Activated T-cell treated with anti-CD3 and anti-CD28 coated beads for 4 hours (primary cell): ENCODE data around the gene TMEM9B.
A peak's percentile ranks its signal among the peaks of the same experiment; 100 is the strongest.

Source experiments
- DNase-seq: peaks from one replicate; pipeline ENCODE4 v3.0.0-alpha.2; 2020

The TMEM9B gene

DNA sequence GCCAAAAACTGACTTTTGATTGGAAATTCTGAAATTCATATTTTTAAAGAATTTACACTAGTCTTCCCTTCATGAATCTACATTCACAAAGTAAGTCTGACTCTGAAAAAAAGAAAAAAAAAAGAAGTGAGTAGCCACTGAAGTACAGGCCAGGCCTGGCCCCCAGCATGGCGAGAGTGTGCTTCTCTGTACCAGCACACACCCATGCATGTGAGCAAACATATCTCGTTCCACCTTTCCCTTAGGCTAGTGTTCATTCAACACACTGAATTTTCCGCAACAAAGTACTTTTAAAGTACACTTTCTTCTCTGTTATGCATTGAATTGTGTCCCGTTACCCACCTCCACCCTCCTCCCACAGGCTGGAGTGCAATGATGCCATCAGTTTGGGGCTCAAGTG is 36.0 kb downstream of the TMEM9B start:
- no peak for DNase-seq

DNA sequence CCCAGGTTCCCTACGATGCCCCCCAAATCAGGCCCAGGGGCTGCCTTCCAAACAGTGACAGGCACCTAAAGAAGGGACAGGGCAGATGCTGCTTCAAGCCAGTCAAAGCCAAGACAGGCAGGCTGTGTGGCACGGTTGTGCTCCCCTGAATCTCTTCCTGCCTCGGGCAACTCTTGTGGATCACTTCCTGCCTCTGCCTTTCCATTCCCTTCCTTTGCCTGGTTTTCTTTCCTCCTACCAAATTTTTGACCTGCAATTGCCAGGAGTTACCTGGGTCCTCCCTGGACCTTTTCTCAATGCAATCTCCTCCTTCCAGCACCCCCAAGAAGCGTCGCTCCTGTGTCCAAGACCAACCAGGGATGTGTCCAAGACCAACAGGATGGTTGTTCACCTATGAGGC is 37.0 kb downstream of the TMEM9B start:
- DNase-seq, result no peak

DNA sequence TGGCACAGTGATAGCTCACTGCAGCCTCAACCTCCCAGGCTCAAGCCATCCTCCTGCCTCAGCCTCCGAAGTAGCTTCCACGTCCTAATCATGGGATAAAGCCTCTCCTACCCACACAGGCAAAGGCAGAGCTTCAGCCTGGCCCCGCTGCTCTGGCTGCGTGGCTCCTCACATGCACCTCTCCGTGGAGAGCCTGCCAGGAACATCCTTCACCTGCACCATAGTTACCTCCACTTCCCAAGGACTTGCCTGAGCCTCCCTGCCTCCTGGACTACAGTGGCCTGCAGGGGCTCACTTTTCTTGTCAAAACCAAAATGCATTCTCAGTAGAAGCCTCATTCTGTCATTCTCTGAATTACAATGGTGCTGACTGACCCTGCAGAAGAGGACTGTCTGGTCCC is 38.0 kb downstream of the TMEM9B start:
- DNase-seq, result no peak

DNA sequence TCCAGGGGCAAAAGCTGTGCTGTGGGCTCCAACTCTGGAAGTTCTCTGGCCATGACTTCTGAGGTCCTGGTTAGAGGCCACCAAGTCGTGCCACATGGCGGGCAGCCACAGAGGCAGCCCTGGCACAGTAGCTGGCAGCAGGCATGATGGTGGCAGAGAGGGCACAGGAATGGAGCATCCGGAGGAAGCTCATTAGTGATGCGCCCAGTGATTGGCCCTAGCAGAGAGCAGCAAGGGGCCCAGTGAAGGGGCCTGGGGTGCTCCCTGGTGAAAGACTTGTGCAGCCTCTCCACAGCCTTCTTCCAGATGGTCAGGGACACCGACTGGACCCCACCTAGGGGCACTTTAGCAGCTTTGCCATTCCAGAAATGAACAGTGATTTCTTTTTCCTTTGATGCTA is 38.5 kb downstream of the TMEM9B start:
- DNase-seq, result no peak

DNA sequence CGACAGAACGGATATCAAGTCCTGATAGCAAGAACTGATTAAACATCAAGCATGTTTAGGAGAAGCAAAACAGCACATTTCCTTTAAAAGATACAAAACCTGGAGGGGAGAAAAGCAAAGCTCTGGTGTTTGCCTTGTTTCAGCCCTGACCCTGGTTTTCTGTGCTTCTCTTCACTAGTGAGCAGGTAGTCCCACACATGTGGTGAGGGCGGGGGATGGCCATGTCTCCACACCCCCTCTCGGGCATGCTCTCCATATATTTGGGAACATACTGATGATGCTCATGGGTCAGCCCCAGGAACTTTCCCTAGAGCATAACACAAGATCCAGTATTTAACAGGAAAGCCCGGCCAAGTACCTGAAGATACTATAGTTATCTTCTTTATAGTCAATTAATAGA is 41.6 kb downstream of the TMEM9B start:
- no peak for DNase-seq

DNA sequence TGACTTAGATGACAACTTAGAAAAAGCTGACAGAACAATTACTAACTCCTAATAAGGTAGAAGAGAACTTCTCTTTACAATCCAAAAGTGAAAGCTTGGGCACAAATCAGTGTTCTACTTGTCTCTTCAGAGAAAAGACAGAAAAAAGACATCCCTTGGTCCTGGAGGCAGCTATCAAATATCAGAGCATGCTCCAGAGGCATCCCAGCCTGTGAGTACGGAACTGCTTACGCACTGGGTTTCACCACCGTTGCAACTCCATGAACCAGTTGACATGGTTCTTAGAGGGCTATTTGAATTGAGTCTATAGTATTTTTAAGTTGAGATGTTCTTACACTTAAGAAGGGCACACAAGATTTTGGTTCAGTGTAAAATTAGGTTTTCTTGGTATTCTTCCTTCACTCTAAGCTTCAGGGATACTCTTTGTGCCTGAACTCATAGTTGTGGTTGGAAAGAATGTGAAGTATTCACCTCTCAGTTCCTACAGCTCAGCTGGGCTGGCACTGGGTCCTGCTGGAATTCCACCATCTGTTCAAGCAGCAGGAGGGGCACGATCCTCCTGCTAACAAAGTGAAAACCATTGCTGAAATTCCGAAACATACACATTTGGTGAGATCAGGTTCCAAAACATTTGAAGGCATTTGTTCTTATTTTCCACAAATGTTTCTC is 47.0 kb downstream of the TMEM9B start:
- DNase-seq, result no peak

DNA sequence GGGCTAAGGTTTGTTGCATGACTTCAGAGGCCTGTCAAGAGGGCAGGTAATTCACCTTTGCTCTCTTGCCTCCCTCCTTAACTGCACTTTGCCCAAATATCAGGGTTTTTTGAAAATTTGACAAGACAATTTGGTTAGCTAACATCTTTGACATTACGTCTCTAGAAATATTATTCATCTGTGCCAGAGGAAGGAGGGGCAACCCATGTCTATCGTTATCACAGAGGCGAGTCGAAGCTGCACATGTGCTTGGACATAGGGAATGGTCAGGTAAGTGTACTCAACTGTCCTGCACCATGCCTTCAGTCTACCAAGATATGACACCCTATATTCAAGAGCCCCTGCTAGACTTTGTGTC is 49.6 kb downstream of the TMEM9B start:
- DNase-seq, result no peak

DNA sequence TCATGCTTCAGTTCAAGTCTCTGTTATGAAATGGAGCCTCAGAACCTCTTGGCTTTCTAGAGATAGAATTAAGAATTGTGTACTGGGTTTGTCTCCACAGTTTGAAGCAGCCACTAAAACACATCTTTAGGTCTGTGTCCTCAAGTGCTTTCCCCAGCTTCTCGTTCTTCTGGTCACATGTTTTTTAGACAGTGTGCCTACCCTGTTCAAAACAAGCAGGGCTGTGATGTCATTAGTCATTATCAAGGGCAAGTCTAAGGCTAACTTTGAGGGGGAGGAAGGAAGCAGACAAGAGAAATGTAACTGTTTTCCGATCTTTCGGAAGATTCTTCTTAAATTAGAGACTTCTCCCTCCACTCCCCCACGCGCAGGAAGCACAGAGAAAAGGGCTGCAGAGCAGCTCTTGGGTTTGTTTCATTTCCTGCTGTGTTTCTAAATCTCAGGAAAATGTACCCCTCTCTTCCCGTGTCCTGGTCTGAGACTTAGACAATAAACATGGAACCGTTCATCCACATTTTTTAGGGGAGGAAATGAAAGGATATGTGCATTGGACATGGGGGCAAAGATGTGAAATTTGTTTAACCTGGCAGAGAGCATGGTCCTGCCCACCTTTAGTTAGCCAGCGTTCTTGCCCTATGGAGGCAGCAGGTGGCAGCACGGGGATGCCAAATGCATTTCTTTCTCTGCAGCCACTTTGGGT is 50.1 kb downstream of the TMEM9B start:
- peak; percentile 28 for DNase-seq

DNA sequence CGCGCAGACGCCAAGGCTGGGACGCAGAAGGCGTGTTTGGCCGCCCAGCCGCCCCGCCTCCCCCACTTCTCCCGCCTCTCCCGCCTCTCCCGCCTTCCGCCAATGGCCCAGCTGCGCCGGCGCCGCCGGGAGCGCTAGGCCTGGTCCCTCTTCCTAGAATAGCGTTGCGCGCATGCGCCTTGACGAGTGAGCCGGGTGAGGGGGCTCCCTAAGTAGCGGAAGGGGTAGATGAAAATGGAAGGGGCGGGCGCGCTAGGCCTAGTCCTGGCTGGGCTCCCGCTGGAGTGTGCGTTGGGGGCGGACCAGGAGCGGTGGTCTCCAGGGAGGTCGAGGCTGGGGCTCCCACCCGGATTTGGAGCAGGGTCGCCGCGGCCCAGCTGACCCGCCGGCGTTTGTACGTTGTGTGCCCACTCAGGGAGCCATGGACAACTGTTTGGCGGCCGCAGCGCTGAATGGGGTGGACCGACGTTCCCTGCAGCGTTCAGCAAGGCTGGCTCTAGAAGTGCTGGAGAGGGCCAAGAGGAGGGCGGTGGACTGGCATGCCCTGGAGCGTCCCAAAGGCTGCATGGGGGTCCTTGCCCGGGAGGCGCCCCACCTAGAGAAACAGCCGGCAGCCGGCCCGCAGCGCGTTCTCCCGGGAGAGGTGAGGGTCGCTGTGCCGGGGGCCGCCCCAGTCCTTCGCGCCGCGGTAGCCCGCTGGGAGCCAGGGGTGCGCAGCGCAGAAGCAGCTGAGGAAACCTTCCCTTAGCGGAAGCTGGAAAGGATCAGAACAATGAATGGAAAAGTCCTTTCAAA is 53.0 kb downstream of the TMEM9B start, which contains the start of gene AKIP1:
Gene AKIP1 (plus strand): TSS at position 161 of the 795 bp plus-strand sequence. CDS start 261 bp downstream, at position 422.
- DNase-seq, result peak; percentile 58

DNA sequence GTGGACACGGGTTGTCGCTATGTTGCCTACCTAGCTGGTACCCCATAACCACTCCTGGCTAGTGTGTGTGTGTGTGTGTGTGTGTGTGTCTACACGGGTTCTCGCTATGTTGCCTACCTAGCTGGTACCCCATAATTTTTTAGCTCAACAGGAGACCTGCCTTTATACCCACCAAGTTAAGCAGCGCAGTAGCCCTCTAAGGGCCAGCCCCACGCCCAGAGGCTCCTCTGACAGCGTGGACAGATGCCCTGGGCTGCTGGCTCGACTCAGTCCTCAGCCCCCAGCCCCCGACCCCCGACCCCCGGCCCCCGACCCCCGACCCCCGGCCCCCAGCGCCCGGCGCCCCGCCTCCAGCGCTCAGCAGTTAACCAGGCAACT is 53.6 kb downstream of the TMEM9B start:
- DNase-seq, result no peak

DNA sequence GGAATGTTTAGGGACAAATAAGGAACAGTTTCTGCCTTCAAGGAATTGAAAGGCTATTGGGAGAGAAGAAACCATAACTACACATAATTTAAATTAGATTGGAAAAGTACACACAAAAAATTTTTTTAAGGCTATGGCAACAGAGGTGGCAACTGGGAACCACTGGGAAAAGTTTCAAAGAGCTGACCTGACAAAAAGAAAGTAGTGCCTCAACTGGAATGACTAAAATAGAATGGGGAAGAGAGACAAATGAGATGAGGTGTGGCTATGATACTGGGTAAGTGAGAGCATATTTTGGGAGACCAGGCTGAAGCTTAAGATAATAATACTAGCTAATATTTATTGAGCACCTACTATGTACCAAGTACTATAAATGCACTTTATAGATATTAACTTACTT is 56.1 kb downstream of the TMEM9B start:
- DNase-seq, result no peak

DNA sequence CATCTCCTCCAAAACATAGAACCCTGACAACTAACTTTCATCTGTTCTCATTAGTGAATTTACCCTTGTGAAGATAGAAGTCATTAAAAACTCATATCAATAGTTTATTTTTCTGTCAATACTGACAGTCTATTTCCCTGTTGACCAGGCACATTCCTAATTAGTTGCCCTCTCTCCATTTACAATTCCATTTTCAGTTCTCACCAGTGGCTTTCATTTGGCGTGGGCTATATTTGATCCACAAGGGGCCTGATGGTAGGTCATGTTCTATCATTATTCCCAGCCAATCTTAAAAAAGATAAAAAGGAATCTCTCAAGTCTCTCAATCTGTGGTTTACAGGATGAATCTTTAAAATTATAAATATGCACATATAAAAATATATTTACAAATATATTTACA is 57.1 kb downstream of the TMEM9B start:
- DNase-seq, result no peak

DNA sequence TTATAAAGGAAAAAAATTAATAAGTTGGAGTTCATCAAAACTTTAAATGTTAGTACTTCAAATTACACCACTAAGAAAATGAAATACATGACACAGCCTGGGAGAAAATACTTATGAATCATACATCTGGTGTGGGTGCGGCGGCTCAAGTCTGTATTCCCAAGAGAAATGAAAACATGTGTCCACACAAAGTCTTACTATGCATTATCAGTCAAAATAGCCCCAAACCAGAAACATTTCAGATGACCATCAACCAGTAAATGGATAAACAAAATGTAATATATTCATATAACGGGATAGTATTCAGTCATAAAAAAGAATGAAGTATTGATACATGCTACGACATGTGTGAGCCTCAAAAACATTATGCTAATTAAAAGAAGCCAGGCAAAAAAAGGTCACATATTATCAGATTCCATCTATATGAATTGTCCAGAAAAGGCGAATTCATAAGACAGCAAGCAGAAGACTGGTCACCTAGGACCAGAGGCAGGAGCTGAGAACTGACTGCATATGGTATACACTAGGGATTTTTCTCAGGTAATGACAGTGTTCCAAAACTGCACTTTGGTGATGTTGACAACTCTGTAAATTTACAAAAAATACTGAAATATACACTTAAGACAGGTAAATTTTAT is 58.6 kb downstream of the TMEM9B start:
- DNase-seq, result no peak

DNA sequence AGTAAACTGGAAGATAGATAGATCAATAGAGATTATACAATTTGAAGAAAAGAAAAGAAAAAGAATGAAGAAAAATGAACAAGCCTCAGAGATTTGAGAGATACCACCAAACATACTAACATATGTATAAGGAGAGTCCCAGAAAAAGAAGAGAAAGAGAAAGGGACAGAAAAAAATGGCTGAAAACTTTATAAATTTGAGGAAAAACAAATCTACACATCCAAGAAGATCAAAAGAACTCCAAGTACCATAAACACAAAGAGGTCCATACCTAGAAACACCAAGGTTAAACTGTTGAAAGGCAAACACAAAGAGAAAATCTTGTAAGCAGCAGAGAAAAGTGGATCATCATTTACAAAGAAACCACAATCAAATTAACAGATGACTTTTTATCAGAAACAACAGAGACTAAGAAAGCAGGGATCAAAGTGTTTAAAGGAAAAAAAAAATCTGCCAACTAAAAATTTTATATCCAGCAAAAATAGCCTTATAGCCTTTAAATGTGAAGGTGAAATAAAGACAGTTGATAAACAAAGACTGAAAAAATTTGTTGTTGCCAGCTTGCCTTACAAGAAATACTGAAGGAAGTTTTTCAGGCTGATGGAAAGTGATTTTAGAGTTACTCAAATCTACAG is 65.0 kb downstream of the TMEM9B start:
- DNase-seq, result no peak
